Mesothelial cell of epicardium (in vitro differentiated cells): Measurements from ENCODE around the gene CISTR. TPM values are rescaled to one million over a fixed set of nuclear protein-coding genes. Genes with fewer than 3 reads are reported as not detected.

Experiments
- DNase-seq, 2 experiments: peaks; one replicate each; pipeline ENCODE4 v3.0.0; 2021; ENCODE audit warnings: low spot score in 2 of 2; ENCODE audit not compliant: unreplicated experiment in 2 of 2
- H3K27ac Mint-ChIP-seq: 2 replicates; pipeline ENCODE4 v1.8.0; 2021; ENCODE audit warnings: mixed read lengths
- H3K27me3 Mint-ChIP-seq: 2 replicates; pipeline ENCODE4 v1.8.0; 2021; ENCODE audit warnings: low read depth, mixed read lengths
- H3K36me3 Mint-ChIP-seq: 2 replicates; pipeline ENCODE4 v1.8.0; 2021; ENCODE audit warnings: mixed read lengths
- H3K4me1 Mint-ChIP-seq: 2 replicates; pipeline ENCODE4 v1.8.0; 2021; ENCODE audit warnings: mixed read lengths
- H3K4me3 Mint-ChIP-seq: 2 replicates; pipeline ENCODE4 v1.8.0; 2021; ENCODE audit warnings: mild to moderate bottlenecking, moderate library complexity, mixed read lengths
- H3K9me3 Mint-ChIP-seq: 2 replicates; pipeline ENCODE4 v1.8.0; 2021; ENCODE audit warnings: mixed read lengths
- total RNA-seq: library from RNA; stranded (reverse); gene quantifications from 3 replicates; pipeline ENCODE4 v1.2.1, GENCODE V29; 2021
- TF ChIP-seq, protein P1 (sequence below): fragments of 200-600 bp; sonication (generic); IDR thresholded peaks from one replicate; pipeline ENCODE4 v1.5.0; 2021; ENCODE audit warnings: antibody characterized with exemption; ENCODE audit not compliant: unreplicated experiment

CISTR gene
- total RNA-seq, 1 donor from 2014 or later: not detected

DNA sequence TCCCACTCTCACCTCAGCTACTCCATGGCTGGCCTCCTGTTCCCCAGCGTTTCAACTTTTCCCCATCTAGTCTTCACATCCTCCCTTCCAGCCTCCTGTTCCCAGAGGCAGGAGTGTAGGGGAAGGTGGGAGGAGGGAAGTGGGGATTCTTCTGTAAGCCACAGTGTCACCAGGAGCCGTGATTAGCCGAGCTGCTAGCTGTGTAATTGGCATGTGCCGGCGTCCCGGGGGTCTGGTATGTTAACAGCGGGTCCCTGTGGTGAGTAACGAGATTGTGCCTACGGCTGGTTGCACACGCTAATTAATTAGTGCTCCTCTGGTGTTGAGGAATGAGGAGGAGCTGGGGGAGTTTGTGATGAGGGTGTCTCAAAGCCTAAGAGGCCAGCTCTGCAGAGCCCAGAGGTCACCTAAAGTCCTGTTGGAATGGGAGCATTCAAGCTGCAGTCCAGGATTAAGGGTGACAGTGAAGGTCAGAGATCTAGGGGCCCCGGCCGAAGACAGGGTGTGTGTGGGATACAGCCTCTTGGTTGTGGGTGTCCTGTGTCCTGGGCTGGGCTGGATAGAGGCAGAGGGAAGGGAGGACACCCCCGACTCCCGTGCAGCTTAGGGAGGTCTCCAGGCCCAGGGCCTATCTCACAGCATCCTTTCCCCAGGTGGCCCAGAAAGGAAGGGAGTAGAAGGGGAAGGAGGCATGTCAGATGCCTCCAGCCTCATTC, 14.5 kb downstream of the CISTR start:
- Mint-ChIP-seq H3K9me3 (no peaks in the 10 kb centered on the region), H3K27ac (no peak overlapping the region), H3K4me1 (peaks cover 14% of the 10 kb centered on the region), H3K4me3 (no peak overlapping the region), H3K27me3 (peaks cover 19% of the 10 kb centered on the region), H3K36me3 (no peaks in the 10 kb centered on the region)
- DNase-seq: no peak
- TF ChIP-seq, protein P1, sequence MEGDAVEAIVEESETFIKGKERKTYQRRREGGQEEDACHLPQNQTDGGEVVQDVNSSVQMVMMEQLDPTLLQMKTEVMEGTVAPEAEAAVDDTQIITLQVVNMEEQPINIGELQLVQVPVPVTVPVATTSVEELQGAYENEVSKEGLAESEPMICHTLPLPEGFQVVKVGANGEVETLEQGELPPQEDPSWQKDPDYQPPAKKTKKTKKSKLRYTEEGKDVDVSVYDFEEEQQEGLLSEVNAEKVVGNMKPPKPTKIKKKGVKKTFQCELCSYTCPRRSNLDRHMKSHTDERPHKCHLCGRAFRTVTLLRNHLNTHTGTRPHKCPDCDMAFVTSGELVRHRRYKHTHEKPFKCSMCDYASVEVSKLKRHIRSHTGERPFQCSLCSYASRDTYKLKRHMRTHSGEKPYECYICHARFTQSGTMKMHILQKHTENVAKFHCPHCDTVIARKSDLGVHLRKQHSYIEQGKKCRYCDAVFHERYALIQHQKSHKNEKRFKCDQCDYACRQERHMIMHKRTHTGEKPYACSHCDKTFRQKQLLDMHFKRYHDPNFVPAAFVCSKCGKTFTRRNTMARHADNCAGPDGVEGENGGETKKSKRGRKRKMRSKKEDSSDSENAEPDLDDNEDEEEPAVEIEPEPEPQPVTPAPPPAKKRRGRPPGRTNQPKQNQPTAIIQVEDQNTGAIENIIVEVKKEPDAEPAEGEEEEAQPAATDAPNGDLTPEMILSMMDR: no peak

DNA sequence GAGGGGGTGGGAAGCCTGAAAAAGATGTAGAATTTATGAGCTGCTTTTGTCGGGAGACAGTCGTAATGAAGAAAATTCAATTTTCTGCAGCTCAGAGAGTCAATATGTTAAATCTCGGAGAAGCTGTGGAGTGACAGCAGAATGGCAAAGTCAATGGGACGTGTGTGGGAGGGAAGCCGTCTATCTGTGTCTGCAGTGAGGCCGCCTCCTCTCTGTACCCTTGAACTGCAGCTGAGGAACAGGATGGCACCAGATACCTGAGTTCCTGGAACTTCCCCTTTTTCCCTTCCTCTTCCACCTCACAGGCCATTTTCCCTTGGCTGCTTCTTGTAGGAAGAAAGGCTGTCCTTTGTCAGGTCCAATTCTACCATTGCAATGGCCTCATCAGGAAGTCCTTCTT, 15.2 kb downstream of the CISTR start:
- Mint-ChIP-seq H3K4me3 (no peak overlapping the region), H3K27me3 (peaks cover 25% of the 10 kb centered on the region), H3K36me3 (no peaks in the 10 kb centered on the region), H3K27ac (no peak overlapping the region), H3K4me1 (peaks cover 14% of the 10 kb centered on the region), H3K9me3 (no peaks in the 10 kb centered on the region)
- TF ChIP-seq, protein P1: no peak
- no peak for DNase-seq

DNA sequence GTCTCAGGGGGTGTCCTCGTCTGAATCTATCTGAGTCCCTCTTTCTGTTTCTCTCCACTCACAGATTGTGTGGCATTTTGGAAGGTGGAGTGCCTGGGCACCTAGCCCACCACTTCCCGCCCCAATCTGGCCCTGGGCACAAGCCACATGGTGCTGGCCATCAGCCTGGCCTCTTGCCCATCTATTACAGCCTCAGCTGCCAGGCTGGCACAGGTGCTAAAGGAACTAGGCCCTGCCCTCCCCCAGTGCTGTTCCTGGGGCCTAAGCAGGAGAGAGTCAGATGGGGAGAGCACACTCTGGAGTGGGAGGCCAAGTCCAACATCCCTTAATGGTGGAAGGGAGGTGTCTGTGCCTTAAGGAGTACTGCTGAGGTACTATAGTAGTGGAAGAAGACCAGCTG, 16.2 kb downstream of the CISTR start:
- TF ChIP-seq, protein P1: no peak
- Mint-ChIP-seq H3K36me3 (no peaks in the 10 kb centered on the region), H3K4me1 (peaks cover 14% of the 10 kb centered on the region), H3K27ac (no peak overlapping the region), H3K4me3 (no peak overlapping the region), H3K9me3 (no peaks in the 10 kb centered on the region), H3K27me3 (peaks cover 34% of the 10 kb centered on the region)
- DNase-seq: no peak

DNA sequence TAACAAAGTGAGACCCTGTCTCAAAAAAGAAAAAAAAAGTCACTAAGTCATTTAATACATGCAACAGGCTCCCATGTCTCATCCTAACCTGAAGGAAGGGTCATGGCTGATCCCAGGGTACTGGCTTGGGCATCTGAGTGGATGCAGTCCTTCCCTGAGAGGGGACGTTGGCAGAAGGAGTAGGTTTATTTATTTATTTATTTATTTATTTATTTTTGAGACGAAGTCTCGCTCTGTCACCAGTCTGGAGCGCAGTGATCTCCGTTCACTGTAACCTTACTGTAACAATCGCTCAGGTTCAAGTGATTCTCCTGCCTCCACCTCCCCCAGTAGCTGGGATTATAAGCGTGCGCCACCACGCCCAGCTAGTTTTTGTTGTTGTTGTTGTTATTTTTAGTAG, 17.4 kb downstream of the CISTR start:
- peaks cover 35% of the 10 kb centered on the region for H3K27me3 Mint-ChIP-seq

DNA sequence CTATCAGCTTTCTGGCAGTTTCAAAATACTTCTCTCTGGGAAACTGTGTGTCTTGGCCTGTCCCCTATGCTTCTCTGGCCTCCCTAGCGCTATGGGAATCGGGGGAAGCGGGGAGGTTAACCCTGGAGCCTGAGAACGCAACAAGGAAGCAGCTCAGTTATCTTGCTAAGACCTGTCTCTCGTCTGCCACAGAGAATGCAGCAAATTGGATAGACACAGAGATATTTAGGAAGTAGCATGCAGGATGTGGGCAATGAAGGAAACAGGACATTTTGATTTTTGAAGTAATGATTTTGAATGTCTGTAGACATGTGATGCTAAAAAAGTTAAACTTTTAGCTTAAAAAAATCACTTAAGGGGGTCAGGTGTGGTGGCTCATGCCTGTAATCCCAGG, 18.0 kb downstream of the CISTR start:
- peaks cover 35% of the 10 kb centered on the region for H3K27me3 Mint-ChIP-seq
- H3K36me3 Mint-ChIP-seq: no peaks in the 10 kb centered on the region
- TF ChIP-seq, protein P1: no peak
- H3K4me1 Mint-ChIP-seq: peaks cover 4% of the 10 kb centered on the region
- no peak overlapping the region for H3K27ac Mint-ChIP-seq
- no peak for DNase-seq
- H3K4me3 Mint-ChIP-seq: no peak overlapping the region
- no peaks in the 10 kb centered on the region for H3K9me3 Mint-ChIP-seq

More for the DNA sequence above, 17.4 kb downstream of the CISTR start:
- Mint-ChIP-seq H3K4me3 (no peak overlapping the region), H3K4me1 (peaks cover 11% of the 10 kb centered on the region), H3K27ac (no peak overlapping the region), H3K36me3 (no peaks in the 10 kb centered on the region), H3K9me3 (no peaks in the 10 kb centered on the region)
- DNase-seq: no peak
- TF ChIP-seq, protein P1: no peak
